DOHH2 (cell line): ENCODE measurements around the gene ITGA1.

Experiments used
- H3F3A ChIP-seq: fragments of 200-600 bp; sonication (generic), shearing (Covaris generic); 2 replicates; pipeline ENCODE4 v1.6.0; 2016; ENCODE audit warnings: antibody characterized with exemption, mild to moderate bottlenecking; ENCODE audit not compliant: control insufficient read depth, insufficient read depth
- H3K27ac ChIP-seq: fragments of 200-600 bp; sonication (generic); 2 replicates; pipeline ENCODE4 v1.5.1; 2014; ENCODE audit warnings: low read depth, mild to moderate bottlenecking, low read length, moderate library complexity
- H3K27me3 ChIP-seq: fragments of 200-600 bp; sonication (generic); 2 replicates; pipeline ENCODE4 v1.6.1; 2014; ENCODE audit warnings: mild to moderate bottlenecking, low read length, mixed read lengths; ENCODE audit not compliant: control insufficient read depth
- H3K36me3 ChIP-seq: fragments of 200-600 bp; sonication (generic); 2 replicates; pipeline ENCODE4 v1.6.1; 2014; ENCODE audit warnings: mild to moderate bottlenecking, low read length, moderate library complexity, mixed read lengths; ENCODE audit not compliant: control insufficient read depth
- H3K4me1 ChIP-seq: fragments of 200-600 bp; sonication (generic); 2 replicates; pipeline ENCODE4 v1.6.1; 2014; ENCODE audit warnings: mild to moderate bottlenecking, low read length, mixed read lengths; ENCODE audit not compliant: control insufficient read depth
- H3K4me2 ChIP-seq: fragments of 200-600 bp; sonication (generic); 2 replicates; pipeline ENCODE4 v1.6.0; 2014; ENCODE audit warnings: mild to moderate bottlenecking, low read length, moderate library complexity
- H3K4me3 ChIP-seq: fragments of 200-600 bp; sonication (generic); 2 replicates; pipeline ENCODE4 v1.5.1; 2014; ENCODE audit warnings: mild to moderate bottlenecking, low read length, mixed read lengths
- H3K79me2 ChIP-seq: fragments of 200-600 bp; sonication (generic); 2 replicates; pipeline ENCODE4 v1.6.1; 2014; ENCODE audit warnings: mild to moderate bottlenecking, low read length, mixed read lengths; ENCODE audit not compliant: control insufficient read depth
- H3K9me2 ChIP-seq: fragments of 200-600 bp; sonication (generic); replicated peaks from 2 replicates; pipeline ENCODE4 v1.6.1; 2014; ENCODE audit warnings: mild to moderate bottlenecking, low read length, mixed read lengths; ENCODE audit not compliant: control insufficient read depth
- H3K9me3 ChIP-seq: fragments of 200-600 bp; sonication (generic); 2 replicates; pipeline ENCODE4 v1.6.1; 2014; ENCODE audit warnings: antibody characterized with exemption, low read length, mixed read lengths; ENCODE audit not compliant: control insufficient read depth, insufficient read depth
- H4K20me1 ChIP-seq: fragments of 200-600 bp; sonication (generic); 2 replicates; pipeline ENCODE4 v1.6.0; 2014; ENCODE audit warnings: low read depth, mild to moderate bottlenecking, antibody characterized with exemption, low read length, moderate library complexity; ENCODE audit not compliant: control insufficient read depth, insufficient read depth
- EZH2phosphoT487 ChIP-seq: fragments of 200-600 bp; sonication (generic); IDR thresholded peaks from 2 replicates; pipeline ENCODE4 v1.6.1; 2017; ENCODE audit warnings: borderline replicate concordance, mild to moderate bottlenecking, antibody characterized with exemption, low read length, moderate library complexity, mixed read lengths
- TF ChIP-seq, protein P1 (sequence below): fragments of 200-600 bp; sonication (generic); IDR thresholded peaks from one replicate; pipeline ENCODE4 v1.5.1; 2014; ENCODE audit warnings: antibody characterized with exemption, mild to moderate bottlenecking, low read depth, low read length; ENCODE audit not compliant: poor library complexity, severe bottlenecking

Gene ITGA1

GRCh38 chr5:52856564-52856963 is 68.8 kb downstream of the ITGA1 start:
- Histone ChIP-seq H3K79me2 (no peaks in the 10 kb centered on the region), H3K27me3 (no peaks in the 10 kb centered on the region), H3F3A (no peaks in the 10 kb centered on the region), H3K4me1 (no peaks in the 10 kb centered on the region), H3K4me3 (no peak overlapping the region), H3K4me2 (no peak overlapping the region), H3K27ac (no peak overlapping the region), H3K9me2 (no peaks in the 10 kb centered on the region), H3K9me3 (no peaks in the 10 kb centered on the region), H4K20me1 (no peaks in the 10 kb centered on the region), H3K36me3 (no peaks in the 10 kb centered on the region)
- TF ChIP-seq, protein P1, sequence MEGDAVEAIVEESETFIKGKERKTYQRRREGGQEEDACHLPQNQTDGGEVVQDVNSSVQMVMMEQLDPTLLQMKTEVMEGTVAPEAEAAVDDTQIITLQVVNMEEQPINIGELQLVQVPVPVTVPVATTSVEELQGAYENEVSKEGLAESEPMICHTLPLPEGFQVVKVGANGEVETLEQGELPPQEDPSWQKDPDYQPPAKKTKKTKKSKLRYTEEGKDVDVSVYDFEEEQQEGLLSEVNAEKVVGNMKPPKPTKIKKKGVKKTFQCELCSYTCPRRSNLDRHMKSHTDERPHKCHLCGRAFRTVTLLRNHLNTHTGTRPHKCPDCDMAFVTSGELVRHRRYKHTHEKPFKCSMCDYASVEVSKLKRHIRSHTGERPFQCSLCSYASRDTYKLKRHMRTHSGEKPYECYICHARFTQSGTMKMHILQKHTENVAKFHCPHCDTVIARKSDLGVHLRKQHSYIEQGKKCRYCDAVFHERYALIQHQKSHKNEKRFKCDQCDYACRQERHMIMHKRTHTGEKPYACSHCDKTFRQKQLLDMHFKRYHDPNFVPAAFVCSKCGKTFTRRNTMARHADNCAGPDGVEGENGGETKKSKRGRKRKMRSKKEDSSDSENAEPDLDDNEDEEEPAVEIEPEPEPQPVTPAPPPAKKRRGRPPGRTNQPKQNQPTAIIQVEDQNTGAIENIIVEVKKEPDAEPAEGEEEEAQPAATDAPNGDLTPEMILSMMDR: no peak
- no peak for TF ChIP-seq EZH2phosphoT487

- Histone ChIP-seq H3K27me3 (no peaks in the 10 kb centered on the region), H3K4me2 (no peak overlapping the region), H4K20me1 (no peaks in the 10 kb centered on the region), H3K36me3 (no peaks in the 10 kb centered on the region), H3K4me3 (no peak overlapping the region), H3F3A (no peaks in the 10 kb centered on the region), H3K79me2 (no peaks in the 10 kb centered on the region), H3K9me3 (no peaks in the 10 kb centered on the region), H3K27ac (no peak overlapping the region), H3K4me1 (no peaks in the 10 kb centered on the region), H3K9me2 (no peaks in the 10 kb centered on the region)
- TF ChIP-seq, protein P1: no peak
- no peak for TF ChIP-seq EZH2phosphoT487
These were observed 71.9 kb downstream of the ITGA1 start for GRCh38 chr5:52859628-52860027.

GRCh38 chr5:52861368-52861767 is 73.7 kb downstream of the ITGA1 start:
- H3K4me3 ChIP-seq: no peak overlapping the region
- H3K27me3 ChIP-seq: no peaks in the 10 kb centered on the region
- no peak overlapping the region for H3K4me2 ChIP-seq
- no peaks in the 10 kb centered on the region for H4K20me1 ChIP-seq
- H3F3A ChIP-seq: no peaks in the 10 kb centered on the region
- H3K36me3 ChIP-seq: no peaks in the 10 kb centered on the region
- no peaks in the 10 kb centered on the region for H3K4me1 ChIP-seq
- H3K9me3 ChIP-seq: no peaks in the 10 kb centered on the region
- TF ChIP-seq EZH2phosphoT487: no peak
- TF ChIP-seq, protein P1: no peak
- no peaks in the 10 kb centered on the region for H3K9me2 ChIP-seq
- H3K27ac ChIP-seq: no peak overlapping the region
- H3K79me2 ChIP-seq: no peaks in the 10 kb centered on the region

DNA sequence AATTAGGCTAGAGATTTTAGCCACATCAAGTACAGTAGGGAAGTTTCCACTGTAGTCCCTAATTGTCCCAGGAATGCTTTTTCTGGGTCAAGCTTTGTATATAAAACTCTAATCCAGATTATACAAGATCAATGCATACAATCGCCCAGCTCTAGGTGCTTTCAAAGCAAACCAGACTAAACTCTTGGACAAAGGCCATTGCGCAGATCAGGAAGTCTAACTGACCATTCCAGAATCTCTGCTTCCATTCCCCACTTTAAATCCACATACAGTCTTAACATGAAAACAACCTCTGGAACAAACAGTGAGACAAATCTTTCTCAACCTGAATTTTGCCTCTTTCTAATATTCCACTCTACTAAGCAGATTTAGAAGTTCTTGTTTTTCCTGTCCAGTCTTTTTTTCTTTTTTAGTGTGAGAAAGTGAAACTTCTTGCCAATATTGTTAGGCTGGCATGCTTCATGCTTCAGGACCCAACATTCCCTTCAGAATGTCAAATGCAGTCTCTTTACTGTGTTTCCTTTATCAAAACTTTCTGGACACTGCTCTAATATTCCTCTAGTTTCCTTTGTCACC is 76.1 kb downstream of the ITGA1 start:
- H3K36me3 ChIP-seq: no peaks in the 10 kb centered on the region
- no peaks in the 10 kb centered on the region for H3K9me3 ChIP-seq
- H3F3A ChIP-seq: no peaks in the 10 kb centered on the region
- no peaks in the 10 kb centered on the region for H3K4me1 ChIP-seq
- H4K20me1 ChIP-seq: no peaks in the 10 kb centered on the region
- H3K4me2 ChIP-seq: no peak overlapping the region
- no peaks in the 10 kb centered on the region for H3K27me3 ChIP-seq
- TF ChIP-seq, protein P1: no peak
- TF ChIP-seq EZH2phosphoT487: no peak
- H3K27ac ChIP-seq: no peak overlapping the region
- H3K79me2 ChIP-seq: no peaks in the 10 kb centered on the region
- H3K9me2 ChIP-seq: no peaks in the 10 kb centered on the region
- H3K4me3 ChIP-seq: no peak overlapping the region
